ENCODE data around the gene SEC14L2.
"Not testable (repeated sequence)": the region's sequence is repeated elsewhere in the genome, so short reads cannot be mapped to it uniquely, and the experiment has no call there.

Gene SEC14L2

DNA sequence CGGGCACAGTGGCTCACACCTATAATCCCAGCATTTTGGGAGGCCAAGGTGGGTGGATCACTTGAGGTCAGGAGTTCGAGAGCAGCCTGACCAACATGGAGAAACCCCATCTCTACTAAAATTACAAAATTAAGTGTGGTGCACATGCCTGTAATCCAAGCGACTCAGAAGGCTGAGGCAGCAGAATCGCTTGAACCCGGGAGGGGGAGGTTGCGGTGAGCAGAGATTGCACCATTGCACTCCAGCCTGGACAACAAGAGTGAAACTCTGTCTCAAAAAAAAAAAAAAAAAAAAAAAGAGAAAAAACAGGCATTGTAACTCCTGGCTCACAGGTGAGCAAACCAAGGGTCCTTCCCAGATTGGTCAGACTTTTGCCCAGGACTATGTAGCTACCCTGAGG lies 63.7 kb downstream of the SEC14L2 start:
- FAIRE-seq: not testable (repeated sequence)

DNA sequence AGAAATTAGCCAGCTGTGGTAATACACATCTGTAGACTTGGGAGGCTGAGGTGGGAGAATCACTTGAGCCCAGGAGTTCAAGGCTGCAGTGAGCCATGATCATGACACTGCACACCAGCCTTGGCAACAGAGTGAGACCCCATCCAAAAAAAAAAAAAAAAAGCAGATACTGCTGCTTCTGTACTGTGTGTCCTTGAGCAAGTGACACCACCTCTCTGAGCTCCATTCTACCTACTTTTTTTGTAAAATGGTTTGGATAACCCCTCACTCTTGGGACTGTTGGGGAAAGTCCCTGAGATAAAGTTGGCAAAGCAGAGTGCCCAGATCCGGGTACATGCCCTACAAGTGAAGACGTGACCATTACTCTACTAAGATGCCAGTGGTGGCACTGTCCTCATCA lies 72.3 kb downstream of the SEC14L2 start:
- FAIRE-seq: no peak

DNA sequence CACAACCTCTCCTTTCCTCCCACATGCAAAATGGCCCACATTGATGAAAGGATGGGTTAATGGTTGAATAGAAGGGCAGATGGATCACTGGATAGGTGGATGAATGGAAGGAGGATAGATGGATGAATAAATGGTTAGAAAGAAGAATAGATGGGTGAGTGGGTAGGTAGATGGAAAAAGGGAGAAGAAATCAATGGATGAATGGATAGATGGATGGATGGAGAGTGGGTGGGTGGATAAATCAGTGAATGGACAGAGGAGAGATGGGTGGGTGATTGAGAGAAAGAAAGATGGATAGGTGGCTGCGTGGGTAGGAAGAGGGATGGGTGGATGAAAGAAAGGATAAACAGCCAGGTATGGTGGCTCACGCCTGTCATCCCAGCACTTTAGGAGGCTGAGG lies 73.8 kb downstream of the SEC14L2 start:
- no peak for FAIRE-seq

DNA sequence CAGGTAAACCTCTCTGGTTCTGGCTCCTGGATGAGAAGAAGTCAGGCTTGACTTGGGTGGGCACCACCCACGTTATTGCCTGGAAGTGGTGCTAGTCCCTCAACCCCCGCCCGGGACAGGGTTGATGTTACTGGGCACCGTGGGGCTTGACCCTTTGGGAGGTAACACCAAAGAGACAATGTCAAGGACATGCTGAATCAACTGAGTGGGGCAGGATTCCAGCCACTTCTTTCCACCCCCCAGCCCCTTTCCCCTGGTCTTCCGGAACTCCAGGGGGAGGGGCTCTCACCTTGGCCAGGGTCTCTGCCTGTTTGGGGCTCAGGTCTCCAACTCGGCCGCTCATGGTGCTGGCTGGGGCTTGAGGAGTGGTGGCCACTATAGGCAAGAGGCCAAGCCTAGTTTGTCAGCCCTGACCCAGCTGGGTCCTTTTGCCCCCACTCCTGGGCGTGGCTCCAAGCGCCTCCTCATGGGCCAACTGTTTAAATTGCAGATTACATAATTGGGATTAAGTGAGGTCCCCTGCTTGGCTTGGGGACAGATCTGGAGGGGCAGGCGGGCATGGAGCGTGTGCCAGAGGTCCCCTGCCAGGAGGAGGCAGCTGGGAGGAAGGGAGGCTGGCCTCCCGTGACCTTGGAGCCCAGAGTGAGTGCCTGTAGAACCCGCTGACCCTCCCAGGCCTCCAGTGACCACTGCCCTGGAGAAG lies 74.9 kb downstream of the SEC14L2 start, which contains the start of gene SEC14L3:
Gene SEC14L3, minus strand, starts transcription at position 402 of the 703 bp plus-strand sequence. Its CDS starts 59 bp downstream, at position 343.
- no peak for FAIRE-seq

DNA sequence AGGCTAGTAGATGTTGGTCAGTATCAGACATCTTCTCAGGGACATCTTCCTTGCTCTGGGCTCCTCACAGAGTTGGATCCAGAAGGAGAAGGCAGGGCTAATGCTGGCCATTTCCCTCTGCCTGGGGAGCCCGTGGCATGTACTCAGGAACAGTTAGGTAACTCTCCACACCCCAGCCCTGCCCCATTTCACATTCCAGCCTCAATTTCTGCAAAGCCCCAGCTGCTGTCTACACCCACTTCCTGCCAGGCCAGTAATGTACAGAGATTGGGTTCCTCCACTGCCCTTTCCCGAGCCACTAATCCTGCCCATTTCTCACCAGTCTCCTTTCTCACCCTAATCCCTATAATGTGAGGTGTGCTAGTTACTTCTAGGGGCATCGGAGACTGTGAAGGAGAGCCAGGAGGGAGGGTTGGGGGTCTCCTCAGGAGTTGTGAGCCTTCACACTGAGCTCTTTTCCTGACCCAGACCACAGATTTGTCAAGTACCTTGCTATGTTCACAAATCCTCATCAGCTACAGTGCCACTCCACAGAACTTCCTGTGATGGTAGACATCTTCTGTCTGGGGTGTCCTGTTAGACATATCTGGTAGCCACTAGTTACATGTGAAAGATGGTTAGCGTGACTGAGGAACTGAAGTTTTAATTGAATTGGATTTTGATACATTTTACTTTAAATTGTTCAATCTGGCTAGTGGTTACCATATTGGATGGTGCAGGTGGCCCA lies 76.3 kb downstream of the SEC14L2 start:
- no peak for FAIRE-seq

DNA sequence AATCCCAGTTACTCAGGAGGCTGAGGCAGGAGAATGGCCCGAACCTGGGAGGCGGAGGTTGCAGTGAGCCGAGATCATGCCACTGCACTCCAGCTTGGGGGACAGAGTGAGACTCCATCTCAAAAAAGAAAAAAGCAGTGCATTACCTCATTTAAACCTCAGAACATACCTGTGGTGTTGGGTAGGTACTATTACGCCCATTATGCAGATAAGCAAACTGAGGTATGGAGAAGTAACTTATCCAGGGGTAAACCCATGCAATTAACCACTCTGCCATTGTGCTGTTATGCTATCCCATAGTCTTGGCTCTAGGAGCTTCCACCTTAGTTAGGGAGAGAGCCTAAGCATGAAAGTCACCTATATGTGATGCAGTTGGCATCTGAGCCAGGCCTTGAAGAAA lies 77.3 kb downstream of the SEC14L2 start:
- FAIRE-seq: no peak
